ENCODE data around the gene CLDN17. TPM values are rescaled to one million over a fixed set of nuclear protein-coding genes. Genes with fewer than 3 reads are reported as not detected.

The CLDN17 gene
- total and polyA plus RNA-seq, 7 experiments from 2014 or later: not detected

GRCh38 chr21:30194701-30195299, 28.2 kb upstream of the CLDN17 start:
- H3K27me3 ChIP-seq (ENCODE audit: control insufficient read depth in 2 of 2, insufficient read depth in 2 of 2, low read length in 2 of 2): no peaks in the 10 kb centered on the region
- Mint-ChIP-seq H3K4me1 (no peaks in the 10 kb centered on the region), H3K36me3 (no peaks in the 10 kb centered on the region), H3K9me3 (peaks cover 0 to 10% (median 0%) of the 10 kb centered on the region in 11 donors), H3K27me3 (peaks cover 0 to 21% (median 0%) of the 10 kb centered on the region in 5 donors), H3K27ac (no peak overlapping the region), H3K4me3 (no peak overlapping the region)
- no peaks in the 10 kb centered on the region for H3K36me3 ChIP-seq (ENCODE audit: control insufficient read depth in 2 of 3, insufficient read depth in 3 of 3, low read length in 3 of 3)
- DNase-seq: no peak
- CTCF ChIA-PET: no interaction called here
- no peak overlapping the region for H3K4me3 ChIP-seq (ENCODE audit: low read length)
- H3K27ac ChIP-seq (ENCODE audit: low read depth, low read length): no peak overlapping the region
- POLR2A ChIA-PET: no interaction called here
- intact Hi-C loops (cut with micrococcal nuclease): loop anchor here in 1 of 2 donors (10.0 kb wide), 1 partner anchor 150 kb away; no protein-coding TSS in a partner anchor
- no peaks in the 10 kb centered on the region for H3K9me3 ChIP-seq (ENCODE audit: control insufficient read depth in 2 of 3, low read length in 3 of 3)
- no peaks in the 10 kb centered on the region for H3K4me1 ChIP-seq (ENCODE audit: control insufficient read depth in 2 of 2, insufficient read depth in 2 of 2, low read length in 2 of 2)
- no peak for ATAC-seq

- H3K27me3 ChIP-seq (ENCODE audit: control insufficient read depth in 2 of 2, insufficient read depth in 2 of 2, low read length in 2 of 2): no peaks in the 10 kb centered on the region
- POLR2A ChIA-PET: no interaction called here
- no peak overlapping the region for H3K4me3 ChIP-seq (ENCODE audit: low read length)
- no peak for ATAC-seq
- CTCF ChIA-PET: no interaction called here
- peaks cover 0 to 10% (median 0%) of the 10 kb centered on the region in 11 donors for H3K9me3 Mint-ChIP-seq
- no peaks in the 10 kb centered on the region for H3K36me3 ChIP-seq (ENCODE audit: control insufficient read depth in 2 of 3, insufficient read depth in 3 of 3, low read length in 3 of 3)
- H3K36me3 Mint-ChIP-seq: no peaks in the 10 kb centered on the region
- no peak overlapping the region for H3K27ac ChIP-seq (ENCODE audit: low read depth, low read length)
- intact Hi-C loops (cut with micrococcal nuclease): loop anchor here in 1 of 2 donors (10.0 kb wide), 1 partner anchor 148 kb away; no protein-coding TSS in a partner anchor
- no peak for DNase-seq
- no peaks in the 10 kb centered on the region for H3K4me1 ChIP-seq (ENCODE audit: control insufficient read depth in 2 of 2, insufficient read depth in 2 of 2, low read length in 2 of 2)
- no peaks in the 10 kb centered on the region for H3K4me1 Mint-ChIP-seq
- H3K4me3 Mint-ChIP-seq: no peak overlapping the region
- H3K27me3 Mint-ChIP-seq: peaks cover 0 to 21% (median 0%) of the 10 kb centered on the region in 5 donors
- no peaks in the 10 kb centered on the region for H3K9me3 ChIP-seq (ENCODE audit: control insufficient read depth in 2 of 3, low read length in 3 of 3)
- no peak overlapping the region for H3K27ac Mint-ChIP-seq
Measured at GRCh38 chr21:30193201-30193600, 26.6 kb upstream of the CLDN17 start.

- Mint-ChIP-seq H3K4me3 (no peak overlapping the region), H3K27me3 (peaks cover 0 to 21% (median 0%) of the 10 kb centered on the region in 5 donors), H3K36me3 (no peaks in the 10 kb centered on the region), H3K9me3 (peaks cover 0 to 10% (median 0%) of the 10 kb centered on the region in 11 donors), H3K4me1 (no peaks in the 10 kb centered on the region), H3K27ac (no peak overlapping the region)
- no peaks in the 10 kb centered on the region for H3K27me3 ChIP-seq (ENCODE audit: control insufficient read depth in 2 of 2, insufficient read depth in 2 of 2, low read length in 2 of 2)
- H3K4me1 ChIP-seq (ENCODE audit: control insufficient read depth in 2 of 2, insufficient read depth in 2 of 2, low read length in 2 of 2): no peaks in the 10 kb centered on the region
- no peak overlapping the region for H3K4me3 ChIP-seq (ENCODE audit: low read length)
- ChIA-PET POLR2A (no interaction called here), CTCF (no interaction called here)
- intact Hi-C loops (cut with micrococcal nuclease): loop anchor here in 1 of 2 donors (10.0 kb wide), 1 partner anchor 146 kb away; no protein-coding TSS in a partner anchor
- H3K27ac ChIP-seq (ENCODE audit: low read depth, low read length): no peak overlapping the region
- no peak for ATAC-seq
- no peaks in the 10 kb centered on the region for H3K36me3 ChIP-seq (ENCODE audit: control insufficient read depth in 2 of 3, insufficient read depth in 3 of 3, low read length in 3 of 3)
- no peak for DNase-seq
- no peaks in the 10 kb centered on the region for H3K9me3 ChIP-seq (ENCODE audit: control insufficient read depth in 2 of 3, low read length in 3 of 3)
Measured at GRCh38 chr21:30190554-30190953, 23.9 kb upstream of the CLDN17 start.

GRCh38 chr21:30189773-30190172, 23.2 kb upstream of the CLDN17 start:
- H3K36me3 ChIP-seq (ENCODE audit: control insufficient read depth in 2 of 3, insufficient read depth in 3 of 3, low read length in 3 of 3): no peaks in the 10 kb centered on the region
- Mint-ChIP-seq H3K36me3 (no peaks in the 10 kb centered on the region), H3K9me3 (peaks cover 0 to 10% (median 0%) of the 10 kb centered on the region in 11 donors), H3K27me3 (peaks cover 0 to 21% (median 0%) of the 10 kb centered on the region in 5 donors), H3K4me1 (no peaks in the 10 kb centered on the region), H3K27ac (no peak overlapping the region), H3K4me3 (no peak overlapping the region)
- H3K4me1 ChIP-seq (ENCODE audit: control insufficient read depth in 2 of 2, insufficient read depth in 2 of 2, low read length in 2 of 2): no peaks in the 10 kb centered on the region
- H3K27me3 ChIP-seq (ENCODE audit: control insufficient read depth in 2 of 2, insufficient read depth in 2 of 2, low read length in 2 of 2): no peaks in the 10 kb centered on the region
- H3K4me3 ChIP-seq (ENCODE audit: low read length): no peak overlapping the region
- ChIA-PET POLR2A (no interaction called here), CTCF (no interaction called here)
- DNase-seq: no peak
- no peak overlapping the region for H3K27ac ChIP-seq (ENCODE audit: low read depth, low read length)
- no peaks in the 10 kb centered on the region for H3K9me3 ChIP-seq (ENCODE audit: control insufficient read depth in 2 of 3, low read length in 3 of 3)
- intact Hi-C loops (cut with micrococcal nuclease): loop anchor here in 1 of 2 donors (10.0 kb wide), 1 partner anchor 145 kb away; no protein-coding TSS in a partner anchor
- no peak for ATAC-seq

GRCh38 chr21:30186242-30186641, 19.6 kb upstream of the CLDN17 start:
- ChIA-PET POLR2A (no interaction called here), CTCF (no interaction called here)
- DNase-seq: no peak
- Histone ChIP-seq H3K27ac (ENCODE audit: low read depth, low read length) (no peak overlapping the region), H3K9me3 (ENCODE audit: control insufficient read depth in 2 of 3, low read length in 3 of 3) (no peaks in the 10 kb centered on the region), H3K4me3 (ENCODE audit: low read length) (no peak overlapping the region), H3K36me3 (ENCODE audit: control insufficient read depth in 2 of 3, insufficient read depth in 3 of 3, low read length in 3 of 3) (no peaks in the 10 kb centered on the region), H3K4me1 (ENCODE audit: control insufficient read depth in 2 of 2, insufficient read depth in 2 of 2, low read length in 2 of 2) (no peaks in the 10 kb centered on the region), H3K27me3 (ENCODE audit: control insufficient read depth in 2 of 2, insufficient read depth in 2 of 2, low read length in 2 of 2) (no peaks in the 10 kb centered on the region)
- H3K4me3 Mint-ChIP-seq: no peak overlapping the region
- no peaks in the 10 kb centered on the region for H3K36me3 Mint-ChIP-seq
- intact Hi-C loops (cut with micrococcal nuclease): no loop called here
- H3K27me3 Mint-ChIP-seq: peaks cover 0 to 9% (median 0%) of the 10 kb centered on the region in 5 donors
- H3K9me3 Mint-ChIP-seq: peaks cover 0 to 4% (median 0%) of the 10 kb centered on the region in 11 donors
- no peak for ATAC-seq
- no peaks in the 10 kb centered on the region for H3K4me1 Mint-ChIP-seq
- no peak overlapping the region for H3K27ac Mint-ChIP-seq

GRCh38 chr21:30168086-30168485, 1.5 kb upstream of the CLDN17 start:
- H3K4me3 Mint-ChIP-seq: no peak overlapping the region
- Histone ChIP-seq H3K9me3 (ENCODE audit: control insufficient read depth in 2 of 3, low read length in 3 of 3) (no peaks in the 10 kb centered on the region), H3K4me1 (ENCODE audit: control insufficient read depth in 2 of 2, insufficient read depth in 2 of 2, low read length in 2 of 2) (no peaks in the 10 kb centered on the region), H3K27me3 (ENCODE audit: control insufficient read depth in 2 of 2, insufficient read depth in 2 of 2, low read length in 2 of 2) (no peaks in the 10 kb centered on the region), H3K36me3 (ENCODE audit: control insufficient read depth in 2 of 3, insufficient read depth in 3 of 3, low read length in 3 of 3) (no peaks in the 10 kb centered on the region), H3K27ac (ENCODE audit: low read depth, low read length) (no peak overlapping the region), H3K4me3 (ENCODE audit: low read length) (no peak overlapping the region)
- no peak overlapping the region for H3K27ac Mint-ChIP-seq
- H3K4me1 Mint-ChIP-seq: no peaks in the 10 kb centered on the region
- peaks cover 0 to 7% (median 0%) of the 10 kb centered on the region in 11 donors for H3K9me3 Mint-ChIP-seq
- DNase-seq (no peak), ATAC-seq (no peak)
- ChIA-PET POLR2A (no interaction called here), CTCF (no interaction called here)
- intact Hi-C loops (cut with micrococcal nuclease): no loop called here
- H3K27me3 Mint-ChIP-seq: peaks cover 0 to 9% (median 0%) of the 10 kb centered on the region in 5 donors
- H3K36me3 Mint-ChIP-seq: no peaks in the 10 kb centered on the region

- H3K27me3 ChIP-seq (ENCODE audit: control insufficient read depth in 2 of 2, insufficient read depth in 2 of 2, low read length in 2 of 2): no peaks in the 10 kb centered on the region
- H3K27me3 Mint-ChIP-seq: peaks cover 0 to 14% (median 6%) of the 10 kb centered on the region in 5 donors
- H3K4me3 Mint-ChIP-seq: no peak overlapping the region
- no peak for DNase-seq
- H3K9me3 Mint-ChIP-seq: peaks cover 0 to 7% (median 0%) of the 10 kb centered on the region in 11 donors
- no peak for ATAC-seq
- H3K36me3 ChIP-seq (ENCODE audit: control insufficient read depth in 2 of 3, insufficient read depth in 3 of 3, low read length in 3 of 3): no peaks in the 10 kb centered on the region
- no peaks in the 10 kb centered on the region for H3K4me1 Mint-ChIP-seq
- no peak overlapping the region for H3K27ac ChIP-seq (ENCODE audit: low read depth, low read length)
- no peaks in the 10 kb centered on the region for H3K9me3 ChIP-seq (ENCODE audit: control insufficient read depth in 2 of 3, low read length in 3 of 3)
- H3K4me3 ChIP-seq (ENCODE audit: low read length): no peak overlapping the region
- no peak overlapping the region for H3K27ac Mint-ChIP-seq
- ChIA-PET CTCF (no interaction called here), POLR2A (no interaction called here)
- intact Hi-C loops (cut with micrococcal nuclease): no loop called here
- no peaks in the 10 kb centered on the region for H3K36me3 Mint-ChIP-seq
- H3K4me1 ChIP-seq (ENCODE audit: control insufficient read depth in 2 of 2, insufficient read depth in 2 of 2, low read length in 2 of 2): no peaks in the 10 kb centered on the region
Measured at GRCh38 chr21:30166171-30166570, 434 bp downstream of the CLDN17 start.

Measured in naive thymus-derived CD4-positive, alpha-beta T cell (primary cell).